GM12801 (cell line): Measurements from ENCODE around the gene SHROOM3.

Experiments used
- CTCF ChIP-seq: IDR thresholded peaks from one replicate; pipeline ENCODE4 v1.5.1; 2011; ENCODE audit warnings: control low read depth; ENCODE audit not compliant: insufficient read length; ENCODE audit errors: extremely low read depth

Gene SHROOM3

GRCh38 chr4:76470532-76470931, 35.5 kb downstream of the SHROOM3 start:
- no peak for TF ChIP-seq CTCF

GRCh38 chr4:76476571-76476970, 41.5 kb downstream of the SHROOM3 start:
- no peak for TF ChIP-seq CTCF

- no peak for TF ChIP-seq CTCF
Observed at GRCh38 chr4:76484654-76485053, 49.6 kb downstream of the SHROOM3 start.

GRCh38 chr4:76485450-76485849, 50.4 kb downstream of the SHROOM3 start:
- no peak for TF ChIP-seq CTCF

DNA sequence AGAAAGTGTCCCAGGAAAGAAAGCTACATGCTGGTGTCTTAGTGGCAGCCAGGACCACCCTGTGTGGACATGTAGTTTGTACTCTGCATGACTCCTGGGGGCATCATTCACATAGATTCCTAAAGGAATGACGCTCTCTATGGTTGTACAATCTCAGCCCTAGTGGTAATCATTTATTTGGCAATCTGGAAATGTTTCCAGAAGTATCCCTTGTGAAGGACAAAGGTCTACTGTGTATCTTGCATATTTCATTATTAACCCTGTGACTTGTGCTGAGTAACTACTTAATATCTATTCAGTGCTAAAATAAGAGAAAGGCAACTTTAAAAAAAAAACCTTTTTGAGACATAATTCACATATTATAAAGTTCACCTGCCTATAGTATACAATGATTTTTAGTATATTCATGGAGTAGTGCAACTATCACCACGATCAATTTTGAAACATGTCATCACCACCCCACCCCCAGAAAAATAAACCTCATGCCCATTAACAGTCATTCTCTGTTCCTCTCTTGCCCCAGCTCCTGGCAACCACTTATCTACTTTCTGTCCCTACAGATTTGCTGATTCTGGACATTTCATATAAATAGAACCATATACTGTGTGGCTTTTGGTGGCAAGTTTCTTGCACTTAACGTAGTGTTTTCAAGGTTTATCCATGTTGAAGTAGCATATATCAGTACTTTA, 51.7 kb downstream of the SHROOM3 start:
- TF ChIP-seq CTCF: no peak

- TF ChIP-seq CTCF: no peak
Observed at GRCh38 chr4:76487621-76488020, 52.6 kb downstream of the SHROOM3 start.

DNA sequence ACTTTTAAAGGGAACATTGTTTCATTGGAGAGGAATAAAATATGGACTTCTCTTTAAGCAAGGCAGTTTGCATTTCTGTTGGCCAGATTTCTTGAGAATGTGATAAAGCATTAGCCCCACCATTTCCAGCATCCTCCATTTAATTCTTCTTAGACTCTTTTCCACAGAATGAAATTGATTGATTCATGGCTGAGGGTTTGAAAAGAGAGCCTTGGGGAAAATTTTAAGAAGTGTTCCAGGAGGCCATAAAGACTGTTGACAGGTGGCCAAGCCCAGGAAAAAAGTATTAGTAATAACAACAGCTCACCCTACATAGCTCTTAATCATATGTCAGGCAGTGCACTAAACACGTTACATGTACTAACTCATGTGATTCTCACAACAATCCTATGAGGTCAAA, 53.4 kb downstream of the SHROOM3 start:
- no peak for TF ChIP-seq CTCF
